Cardiac fibroblast (primary cell): ENCODE data around the gene AP4S1.
"Not testable (repeated sequence)": the region's sequence is repeated elsewhere in the genome, so short reads cannot be mapped to it uniquely, and the experiment has no call there.

ENCODE experiments used
- DNase-seq, 2 donors: peaks; one replicate each; pipeline versions ENCODE4 v3.0.0 to v3.0.0-alpha.2; 2010; ENCODE audit warnings: low read depth in 2 of 2
- H3K4me3 ChIP-seq, 2 donors: replicated peaks in 1 of 2; 1 replicate in 1 of 2; 2 replicates in 1 of 2; pipeline ENCODE4 v1.5.1; 2011; ENCODE audit warnings: low read depth in 2 of 2, low read length in 2 of 2, mild to moderate bottlenecking in 2 of 2, moderate library complexity in 1 of 2
- CTCF ChIP-seq: IDR thresholded peaks from one replicate; pipeline ENCODE4 v1.5.1; 2011; ENCODE audit warnings: low read depth, mild to moderate bottlenecking, low read length, inconsistent platforms

The AP4S1 gene

DNA sequence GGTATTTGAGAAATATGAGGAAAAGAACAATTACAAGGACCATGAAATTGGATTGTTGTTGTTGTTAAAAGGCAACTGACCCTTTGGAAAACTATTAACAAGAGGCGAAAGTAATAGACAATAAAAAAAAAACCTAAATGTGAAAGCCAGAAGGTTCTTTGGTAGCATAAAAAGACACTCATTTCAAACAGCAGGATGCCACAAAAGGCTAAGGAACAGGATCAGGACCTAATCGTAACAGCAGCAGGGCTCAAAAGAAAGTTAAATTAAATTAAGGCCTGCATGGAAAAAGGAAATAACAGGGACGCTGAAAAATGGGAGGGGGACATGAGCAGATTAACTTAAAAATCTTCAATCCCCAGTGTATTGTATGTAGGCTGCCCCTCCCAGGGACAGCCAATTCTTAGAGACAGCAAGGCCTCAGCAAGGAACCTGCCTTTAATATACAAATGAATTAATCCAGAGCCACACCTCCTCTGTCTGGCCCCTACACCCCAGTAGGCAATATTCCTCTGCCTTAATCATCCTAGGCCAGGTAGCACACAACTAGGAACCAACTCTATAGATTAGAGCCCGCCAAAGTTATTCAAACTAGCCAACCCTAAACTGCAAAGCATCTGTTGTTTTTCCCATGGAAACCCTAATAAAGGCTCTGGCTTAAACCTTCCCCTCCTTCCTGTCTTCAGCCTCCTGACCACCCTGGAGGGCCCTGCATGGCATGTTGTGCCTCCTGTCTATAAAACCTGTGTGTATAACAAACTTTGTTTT is 28.4 kb upstream of the AP4S1 start:
- no peak overlapping the region for H3K4me3 ChIP-seq
- no peak for TF ChIP-seq CTCF
- no peak for DNase-seq

DNA sequence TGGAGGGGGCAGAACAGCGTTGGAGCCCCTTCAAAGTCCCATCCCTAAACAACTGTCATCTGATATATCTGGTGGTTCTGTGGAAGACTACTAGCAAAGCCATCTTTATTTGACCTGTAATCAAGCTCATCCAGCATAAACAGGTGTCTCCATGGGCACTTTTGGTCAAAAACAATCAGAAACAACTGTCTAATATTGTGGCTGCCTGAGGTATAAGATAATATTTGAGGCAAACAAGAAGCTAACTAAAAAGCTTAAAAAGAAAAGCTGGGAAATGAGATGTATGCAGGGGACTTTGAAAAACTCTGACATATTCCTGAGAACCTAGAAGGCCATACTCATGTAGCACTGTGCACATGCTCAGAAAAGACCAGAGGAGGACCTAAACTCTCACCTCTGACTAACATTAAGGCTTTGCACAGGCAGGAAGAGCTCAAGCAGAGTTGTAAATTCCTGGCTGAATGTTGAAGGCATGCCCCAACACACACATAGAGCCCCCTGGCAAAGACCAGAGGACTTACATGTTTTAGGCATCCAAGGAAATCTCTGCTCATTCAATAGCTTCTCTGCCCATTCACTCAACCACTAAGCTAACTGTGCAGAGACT is 27.2 kb upstream of the AP4S1 start:
- peak in 1 of 2 donors; percentile 9 for DNase-seq
- TF ChIP-seq CTCF = no peak
- H3K4me3 ChIP-seq = no peak overlapping the region

DNA sequence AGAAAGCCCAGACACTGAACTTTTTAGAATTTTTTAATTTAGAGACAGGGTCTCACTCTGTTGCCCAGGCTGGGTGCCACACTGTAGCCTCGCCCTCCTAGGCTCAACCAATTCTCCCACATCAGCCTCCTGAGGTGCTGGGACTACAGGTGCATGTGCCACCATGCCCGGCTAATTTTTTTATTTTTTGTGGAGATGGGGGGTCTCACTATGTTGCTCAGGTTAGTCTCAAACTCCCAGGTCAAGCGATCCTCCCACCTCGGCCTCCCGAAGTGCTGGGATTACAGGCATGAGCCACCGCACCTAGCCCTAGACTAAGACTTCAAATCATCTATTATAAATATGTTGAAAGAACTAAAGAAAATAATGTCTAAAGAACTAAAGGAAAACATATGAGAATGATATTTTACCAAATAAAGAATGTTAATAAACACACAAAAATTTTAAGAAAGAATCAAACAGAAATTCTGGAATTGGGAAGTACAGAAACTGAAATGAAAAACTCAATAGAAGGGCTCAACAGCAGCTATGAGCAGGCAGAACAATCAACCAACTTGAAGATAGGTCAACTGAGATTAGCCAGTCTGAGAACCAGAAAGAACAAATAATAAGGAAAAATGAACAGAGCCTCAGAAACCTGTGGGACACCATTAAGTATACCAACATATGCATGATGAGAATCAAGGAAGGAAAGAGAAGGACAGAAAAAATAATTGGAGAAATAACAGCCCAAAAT is 26.2 kb upstream of the AP4S1 start:
- no peak overlapping the region for H3K4me3 ChIP-seq
- TF ChIP-seq CTCF = no peak
- DNase-seq = no peak

- TF ChIP-seq CTCF = no peak
- DNase-seq = peak in 1 of 2 donors; percentile 11
- H3K4me3 ChIP-seq = no peak overlapping the region
Measured at GRCh38 chr14:31000629-31001338, 24.7 kb upstream of the AP4S1 start.

DNA sequence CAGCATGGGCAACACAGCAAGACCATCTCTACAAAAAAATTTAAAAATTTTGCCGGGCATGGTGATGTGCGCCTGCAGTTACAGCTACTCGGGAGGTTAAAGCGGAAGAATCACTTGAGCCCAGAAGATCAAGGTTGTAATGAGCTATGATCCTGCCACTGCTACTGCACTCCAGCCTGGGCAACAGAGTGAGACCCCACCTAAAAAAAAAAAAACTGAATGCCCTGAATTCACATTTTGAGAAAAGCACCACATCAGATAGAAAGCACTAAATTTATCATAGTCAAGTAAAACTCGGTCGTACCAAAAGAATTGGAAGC is 24.1 kb upstream of the AP4S1 start:
- H3K4me3 ChIP-seq = no peak overlapping the region
- DNase-seq = no peak
- no peak for TF ChIP-seq CTCF

DNA sequence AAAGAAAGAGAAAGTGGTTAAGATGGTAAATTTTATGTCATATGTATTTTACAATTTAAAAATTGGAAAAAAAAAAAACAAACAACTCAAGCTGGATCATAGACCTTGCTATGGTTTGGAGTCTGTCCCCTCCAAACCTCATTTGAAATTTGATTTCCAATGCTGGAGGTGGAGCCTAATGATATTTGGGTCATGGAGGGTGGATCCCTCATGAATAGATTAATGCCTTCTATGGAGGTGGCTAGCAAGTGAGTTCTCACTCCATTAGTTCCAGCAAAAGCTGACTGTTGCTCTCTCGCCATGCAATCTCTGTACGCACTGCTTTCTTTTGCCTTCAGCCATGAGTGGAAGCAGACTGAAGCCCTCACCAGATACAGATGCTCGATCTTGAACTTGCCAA is 22.2 kb upstream of the AP4S1 start:
- no peak overlapping the region for H3K4me3 ChIP-seq
- DNase-seq = no peak
- TF ChIP-seq CTCF = no peak

DNA sequence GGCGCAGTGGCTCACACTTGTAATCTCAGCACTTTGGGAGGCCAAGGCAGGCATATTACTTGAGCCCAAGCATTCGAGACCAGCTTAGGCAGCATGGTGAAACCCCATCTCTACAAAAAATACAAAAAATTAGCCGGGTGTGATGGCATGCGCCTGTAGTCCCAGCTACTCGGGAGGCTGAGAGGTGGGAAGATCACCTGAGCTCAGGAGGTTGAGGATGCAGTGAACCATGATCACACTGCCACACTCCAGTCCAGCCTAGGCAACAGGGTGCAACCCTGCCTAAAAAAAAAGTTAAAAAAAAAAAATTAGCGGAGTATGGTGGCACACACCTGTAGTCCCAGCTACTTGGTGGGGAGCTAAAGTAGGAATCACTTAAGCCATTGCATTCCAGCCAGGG is 21.4 kb upstream of the AP4S1 start:
- H3K4me3 ChIP-seq, DNase-seq: not testable (repeated sequence)
